ENCODE data around the gene ABL1.

The ABL1 gene

GRCh38 chr9:130935648-130936271 is 100.7 kb downstream of the ABL1 start:
- no peak for DNase-seq

GRCh38 chr9:130936285-130937117 is 101.4 kb downstream of the ABL1 start:
- no peak for DNase-seq
